ENCODE measurements around the gene SYNM.
A peak's percentile ranks its signal among the peaks of the same experiment; 100 is the strongest.

SYNM gene

GRCh38 chr15:99148851-99149276 is 44.0 kb downstream of the SYNM start:
- DNase-seq, result no peak
- in situ Hi-C loops (cut with HindIII; ENCODE audit: low pct_ligation_motif_present, low pct_unique_long_range_greater_than_20kb, low sequenced_read_pairs), result no loop called here

- in situ Hi-C loops (cut with HindIII; ENCODE audit: low pct_ligation_motif_present, low pct_unique_long_range_greater_than_20kb, low sequenced_read_pairs), result no loop called here
These were observed 44.5 kb downstream of the SYNM start for GRCh38 chr15:99149366-99149765.

GRCh38 chr15:99151156-99151555 is 46.3 kb downstream of the SYNM start:
- DNase-seq, result no peak
- in situ Hi-C loops (cut with HindIII; ENCODE audit: low pct_ligation_motif_present, low pct_unique_long_range_greater_than_20kb, low sequenced_read_pairs), result no loop called here

More at GRCh38 chr15:99149366-99149765, 44.5 kb downstream of the SYNM start:
- DNase-seq, result no peak

GRCh38 chr15:99153026-99153535 is 48.2 kb downstream of the SYNM start:
- no peak for DNase-seq
- in situ Hi-C loops (cut with HindIII; ENCODE audit: low pct_ligation_motif_present, low pct_unique_long_range_greater_than_20kb, low sequenced_read_pairs), result no loop called here

GRCh38 chr15:99154271-99154670 is 49.4 kb downstream of the SYNM start:
- in situ Hi-C loops (cut with HindIII; ENCODE audit: low pct_ligation_motif_present, low pct_unique_long_range_greater_than_20kb, low sequenced_read_pairs), result no loop called here
- DNase-seq, result no peak

- no peak for DNase-seq
- in situ Hi-C loops (cut with HindIII; ENCODE audit: low pct_ligation_motif_present, low pct_unique_long_range_greater_than_20kb, low sequenced_read_pairs), result no loop called here
These were observed 51.1 kb downstream of the SYNM start for GRCh38 chr15:99155961-99156443.

GRCh38 chr15:99157456-99157855 is 52.6 kb downstream of the SYNM start:
- in situ Hi-C loops (cut with HindIII; ENCODE audit: low pct_ligation_motif_present, low pct_unique_long_range_greater_than_20kb, low sequenced_read_pairs), result no loop called here
- no peak for DNase-seq

- peak; percentile 22 for DNase-seq
- in situ Hi-C loops (cut with HindIII; ENCODE audit: low pct_ligation_motif_present, low pct_unique_long_range_greater_than_20kb, low sequenced_read_pairs), result no loop called here
These were observed 53.9 kb downstream of the SYNM start for GRCh38 chr15:99158626-99159412.

- DNase-seq, result no peak
- in situ Hi-C loops (cut with HindIII; ENCODE audit: low pct_ligation_motif_present, low pct_unique_long_range_greater_than_20kb, low sequenced_read_pairs), result no loop called here
These were observed 58.6 kb downstream of the SYNM start for GRCh38 chr15:99163271-99164062.

- in situ Hi-C loops (cut with HindIII; ENCODE audit: low pct_ligation_motif_present, low pct_unique_long_range_greater_than_20kb, low sequenced_read_pairs), result no loop called here
- no peak for DNase-seq
These were observed 59.2 kb downstream of the SYNM start for GRCh38 chr15:99164119-99164518.

GRCh38 chr15:99165020-99165790 is 60.3 kb downstream of the SYNM start:
- DNase-seq, result no peak
- in situ Hi-C loops (cut with HindIII; ENCODE audit: low pct_ligation_motif_present, low pct_unique_long_range_greater_than_20kb, low sequenced_read_pairs), result no loop called here

- in situ Hi-C loops (cut with HindIII; ENCODE audit: low pct_ligation_motif_present, low pct_unique_long_range_greater_than_20kb, low sequenced_read_pairs), result no loop called here
- DNase-seq, result no peak
These were observed 61.2 kb downstream of the SYNM start for GRCh38 chr15:99165956-99166689.

GRCh38 chr15:99167201-99167600 is 62.3 kb downstream of the SYNM start:
- in situ Hi-C loops (cut with HindIII; ENCODE audit: low pct_ligation_motif_present, low pct_unique_long_range_greater_than_20kb, low sequenced_read_pairs), result no loop called here

GRCh38 chr15:99167640-99168039 is 62.8 kb downstream of the SYNM start:
- in situ Hi-C loops (cut with HindIII; ENCODE audit: low pct_ligation_motif_present, low pct_unique_long_range_greater_than_20kb, low sequenced_read_pairs), result no loop called here
- no peak for DNase-seq

More at GRCh38 chr15:99167201-99167600, 62.3 kb downstream of the SYNM start:
- no peak for DNase-seq

- DNase-seq, result no peak
- in situ Hi-C loops (cut with HindIII; ENCODE audit: low pct_ligation_motif_present, low pct_unique_long_range_greater_than_20kb, low sequenced_read_pairs), result no loop called here
These were observed 64.0 kb downstream of the SYNM start for GRCh38 chr15:99168601-99169580.

- no peak for DNase-seq
- in situ Hi-C loops (cut with HindIII; ENCODE audit: low pct_ligation_motif_present, low pct_unique_long_range_greater_than_20kb, low sequenced_read_pairs), result no loop called here
These were observed 65.0 kb downstream of the SYNM start for GRCh38 chr15:99169769-99170311.
